K562 (cell line): ENCODE results near the gene UBASH3B. TPM values are rescaled to one million over a fixed set of nuclear protein-coding genes. Genes with fewer than 3 reads are reported as not detected.

ENCODE experiments used
- ATAC-seq: fragments of 200-7000 bp; cut with Tn5 transposase; 3 replicates; pipeline ENCODE4 v1.9.1; 2020; ENCODE audit warnings: moderate library complexity
- BruUV-seq: library from RNA; stranded (reverse); fragments of 400-500 nt; replicated peaks from 2 replicates; lab custom pipeline; 2021; lab: Mats Ljungman, UMichigan
- CTCF ChIA-PET: fragments of 300-600 bp; formaldehyde crosslinking; extraction: SDS; loops from one replicate; lab custom pipeline; 2021; ENCODE audit warnings: low intra/inter-chr PET ratio; lab: Yijun Ruan, JAX
- POLR2A ChIA-PET: fragments of 300-600, 350-650 bp; sonication (Branson Sonifier 250); formaldehyde crosslinking; extraction: SDS; loops from one replicate; lab custom pipeline; 2021; ENCODE audit warnings: antibody characterized with exemption, inconsistent platforms; lab: Yijun Ruan, JAX
- DNase-seq, 4 experiments: peaks; one replicate each; pipeline versions ENCODE4 v3.0.0 to v3.0.0-alpha.2; 2011 to 2018; ENCODE audit warnings: low spot score in 3 of 4, mixed read lengths in 3 of 4; ENCODE audit errors: extremely low read depth in 1 of 4
- FAIRE-seq: peaks from 2 replicates; lab custom pipeline; 2011; peaks lifted over from hg19 to GRCh38; lab: Jason Lieb, UNC
- H2AFZ ChIP-seq: 2 replicates; pipeline ENCODE4 v1.6.0; 2011; ENCODE audit warnings: low read depth, low read length, control low read depth, inconsistent platforms
- H3K27ac ChIP-seq: fragments of 200-600 bp; 3 replicates; pipeline ENCODE4 v1.8.0; 2011; ENCODE audit warnings: low read depth, mild to moderate bottlenecking, control low read depth, inconsistent platforms, low read length, moderate library complexity, mixed read lengths; ENCODE audit errors: extremely low read depth
- H3K27me3 ChIP-seq, 2 experiments: fragments of 300-600 bp in 1 of 2; 2 replicates in 1 of 2; 3 replicates in 1 of 2; pipeline versions ENCODE4 v1.6.0 to v1.8.0; 2011; ENCODE audit warnings: inconsistent platforms in 2 of 2, low read length in 2 of 2, mild to moderate bottlenecking in 1 of 2, mixed read lengths in 1 of 2, moderate library complexity in 1 of 2; ENCODE audit not compliant: control insufficient read depth in 2 of 2, insufficient read depth in 2 of 2
- H3K36me3 ChIP-seq: fragments of 300-600 bp; 3 replicates; pipeline ENCODE4 v1.8.0; 2011; ENCODE audit warnings: mild to moderate bottlenecking, low read length, inconsistent platforms; ENCODE audit not compliant: control insufficient read depth, insufficient read depth
- H3K4me1 ChIP-seq, 2 experiments: fragments of 200-600 bp in 1 of 2; replicated peaks in 1 of 2; 2 replicates in 1 of 2; 3 replicates in 1 of 2; pipeline versions ENCODE4 v1.5.1 to v1.8.0; 2011; ENCODE audit warnings: inconsistent platforms in 2 of 2, low read length in 2 of 2, mild to moderate bottlenecking in 1 of 2, mixed read lengths in 1 of 2, moderate library complexity in 1 of 2; ENCODE audit not compliant: control insufficient read depth in 2 of 2, insufficient read depth in 2 of 2
- H3K4me2 ChIP-seq: 2 replicates; pipeline ENCODE4 v1.6.1; 2011; ENCODE audit warnings: low read length, control low read depth, inconsistent platforms, mixed read lengths; ENCODE audit not compliant: insufficient read depth
- H3K4me3 ChIP-seq: fragments of 200-600 bp; sonication (generic), shearing (Covaris generic); 2 replicates; pipeline ENCODE4 v1.5.1; 2016; ENCODE audit warnings: control low read depth, inconsistent platforms
- H3K79me2 ChIP-seq: fragments of 200-600 bp; 3 replicates; pipeline ENCODE4 v1.8.0; 2011; ENCODE audit warnings: low read length, inconsistent platforms; ENCODE audit not compliant: control insufficient read depth, insufficient read depth
- H3K9ac ChIP-seq, 2 experiments: 2 replicates each; pipeline versions ENCODE4 v1.6.0 to v1.6.1; 2011; ENCODE audit warnings: low read depth in 2 of 2, low read length in 2 of 2, control low read depth in 1 of 2, inconsistent platforms in 1 of 2, mild to moderate bottlenecking in 1 of 2, mixed read lengths in 1 of 2; ENCODE audit not compliant: insufficient read depth in 1 of 2
- H3K9me1 ChIP-seq: one replicate; pipeline ENCODE4 v1.6.0; 2011; ENCODE audit warnings: inconsistent platforms, mild to moderate bottlenecking, low read length, moderate library complexity; ENCODE audit not compliant: control insufficient read depth, insufficient read depth
- H3K9me3 ChIP-seq: replicated peaks from 2 replicates; pipeline ENCODE4 v1.5.1; 2011; ENCODE audit warnings: low read depth, low read length, inconsistent platforms; ENCODE audit not compliant: control insufficient read depth, insufficient read depth
- H4K20me1 ChIP-seq: replicated peaks from 2 replicates; pipeline ENCODE4 v1.6.1; 2011; ENCODE audit warnings: low read length, inconsistent platforms, mixed read lengths; ENCODE audit not compliant: control insufficient read depth, insufficient read depth
- BCOR ChIP-seq: fragments of 450-650 bp; IDR thresholded peaks from 2 replicates; pipeline ENCODE4 v1.6.1; 2016
- FOXA1 ChIP-seq: fragments of 450-650 bp; IDR thresholded peaks from 2 replicates; pipeline ENCODE4 v1.6.1; 2016; ENCODE audit warnings: mild to moderate bottlenecking, borderline replicate concordance
- FUS ChIP-seq: fragments of 200-400 bp; formaldehyde crosslinking; optimal IDR thresholded peaks from 2 replicates; pipeline ENCODE3; 2017; ENCODE audit warnings: low read depth, low read length
- KLF13 ChIP-seq: fragments of 450-650 bp; IDR thresholded peaks from 2 replicates; pipeline ENCODE4 v1.6.1; 2016; ENCODE audit warnings: missing genetic modification characterization, low read depth, mild to moderate bottlenecking, missing compliant biosample characterization, moderate library complexity, borderline replicate concordance
- LCOR ChIP-seq: sonication (generic); formaldehyde crosslinking; IDR thresholded peaks from 2 replicates; pipeline ENCODE4 v1.8.0; 2022; ENCODE audit warnings: mild to moderate bottlenecking, missing genetic modification reagents
- POLR3A ChIP-seq: IDR thresholded peaks from 2 replicates; pipeline ENCODE4 v1.6.1; 2011; ENCODE audit warnings: borderline replicate concordance, mild to moderate bottlenecking, moderate library complexity; ENCODE audit not compliant: insufficient read length, insufficient read depth; ENCODE audit errors: extremely low read depth
- RBM39 ChIP-seq: fragments of 200-400 bp; formaldehyde crosslinking; optimal IDR thresholded peaks from 2 replicates; pipeline ENCODE3; 2018; ENCODE audit warnings: low read depth, low read length
- RUNX1 ChIP-seq: sonication (generic); IDR thresholded peaks from 2 replicates; pipeline ENCODE4 v1.6.1; 2016; ENCODE audit warnings: antibody characterized with exemption, low read depth
- TCF3 ChIP-seq: sonication (generic); formaldehyde crosslinking; IDR thresholded peaks from 2 replicates; pipeline ENCODE4 v1.4.0; 2020; ENCODE audit warnings: mild to moderate bottlenecking, missing genetic modification reagents
- WGBS: fragments of 100-300 bp; shearing (Covaris generic); methylation state at CpG from one replicate; pipeline ENCODE4 v1.1.6; 2016; ENCODE audit warnings: low coverage, mixed read lengths; ENCODE audit not compliant: insufficient coverage; ENCODE audit errors: missing lambda C conversion rate; 5-methylcytosine and 5-hydroxymethylcytosine counted together
- in situ Hi-C: fragments of 300-500 bp; cut with MboI; formaldehyde crosslinking; loops from 4 replicates; pipeline ENCODE4 v1.15.0; 2018; ENCODE audit warnings: inconsistent platforms, mixed read lengths
- intact Hi-C: fragments of 100-400 bp; cut with micrococcal nuclease; formaldehyde crosslinking; loops from 2 replicates; pipeline ENCODE4 v1.14.2; 2022
- polyA plus RNA-seq, 8 experiments: library from polyadenylated mRNA; depleted of rRNA in 4 of 8; stranded (reverse) in 5 of 8; unstranded in 3 of 8; fragments of >200 nt; fragmentation: Nextera tagmentation in 2 of 8; fragmentation: Illumina TruSeq in 1 of 8; extraction: Ambion mirVana in 2 of 8; extraction: Trizol in 1 of 8; gene quantifications; 2 replicates each; pipeline versions ENCODE4 v1.2.1 to v1.2.3, GENCODE V29; 2011 to 2014; ENCODE audit warnings: inconsistent platforms in 1 of 8, missing spikeins in 1 of 8
- total RNA-seq, 7 experiments: library from RNA; depleted of rRNA in 6 of 7; stranded (reverse); fragments of >200 nt in 6 of 7; fragmentation: Illumina TruSeq in 2 of 7; extraction: Trizol in 2 of 7; gene quantifications; 2 replicates each; pipeline versions ENCODE4 v1.2.1 to v1.2.3, GENCODE V29; 2011 to 2021; ENCODE audit warnings: low replicate concordance in 1 of 7
- TF ChIP-seq, protein P1 (sequence below): fragments of 450-650 bp; formaldehyde crosslinking; IDR thresholded peaks from 2 replicates; pipeline ENCODE4 v1.4.0; 2020; ENCODE audit warnings: mild to moderate bottlenecking
- TF ChIP-seq, protein P2 (sequence below), 3 experiments: fragments of 200-800 bp in 1 of 3; fragments of 250-450 bp in 1 of 3; fragments of 450-650 bp in 1 of 3; sonication (Bioruptor Pico) in 1 of 3; sonication (Bioruptor generic) in 1 of 3; formaldehyde crosslinking in 1 of 3; IDR thresholded peaks; 2 replicates each; pipeline versions ENCODE4 v1.6.1 to v1.8.0; 2016 to 2022; ENCODE audit warnings: mild to moderate bottlenecking in 2 of 3, missing genetic modification characterization in 2 of 3, missing compliant biosample characterization in 1 of 3, moderate library complexity in 1 of 3

The UBASH3B gene
- total and polyA plus RNA-seq, 9 of the 15 experiments (the other 6 are each of a cell fraction or from before 2014, with no cell fraction given), result 0.01 to 0.31 (median 0.08) TPM; not detected in 2

DNA sequence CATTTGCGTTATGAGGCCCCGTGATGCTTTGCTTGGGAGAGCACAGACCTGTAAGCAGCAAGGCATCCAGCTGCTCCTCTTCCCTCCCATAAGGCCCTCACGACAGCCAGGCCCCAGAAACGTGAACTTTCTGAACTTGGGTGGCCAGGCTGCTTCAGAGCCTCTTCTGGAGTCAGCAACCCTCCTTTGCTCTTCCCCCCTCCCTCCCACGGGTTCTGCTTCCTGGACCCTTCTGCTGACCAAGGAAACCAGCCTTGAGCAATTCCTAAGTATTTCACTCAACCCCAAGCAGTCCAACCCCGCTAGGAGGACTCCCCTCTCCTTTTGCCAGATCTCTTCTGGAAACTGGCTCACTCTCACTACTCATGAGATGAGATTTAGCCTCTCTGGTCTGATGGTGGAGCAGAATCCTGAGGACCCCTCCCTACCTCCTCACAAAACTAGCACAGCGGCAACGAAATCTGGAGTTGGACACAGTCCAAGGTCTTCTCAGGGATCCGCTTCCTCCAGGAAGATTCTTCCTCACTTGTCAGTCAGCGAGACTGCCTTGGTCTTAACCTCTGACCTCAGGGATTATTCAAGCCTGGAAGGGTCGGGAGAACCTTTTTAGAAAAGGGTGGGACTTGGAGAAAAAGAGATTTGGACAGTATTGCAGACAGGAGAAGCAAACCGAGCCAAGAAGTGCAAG, 86.2 kb downstream of the UBASH3B start:
- Histone ChIP-seq H4K20me1 (no peaks in the 10 kb centered on the region; the same call in 1 of the 2 replicates), H3K9ac (no peak overlapping the region), H3K27me3 (peaks cover 0 to 26% of the 10 kb centered on the region in 2 experiments; a peak in 4 of 5 replicates), H3K4me3 (no peak overlapping the region), H3K27ac (no peak overlapping the region), H3K9me1 (no peaks in the 10 kb centered on the region), H2AFZ (no peak overlapping the region), H3K4me2 (no peak overlapping the region), H3K79me2 (no peaks in the 10 kb centered on the region), H3K9me3 (no peaks in the 10 kb centered on the region), H3K36me3 (no peaks in the 10 kb centered on the region), H3K4me1 (no peaks in the 10 kb centered on the region)
- FAIRE-seq (no peak), ATAC-seq (no peak), DNase-seq (no peak)
- POLR2A ChIA-PET, result no interaction called here
- TF ChIP-seq RUNX1, result no peak
- TF ChIP-seq BCOR, result no peak
- no peak for TF ChIP-seq FOXA1
- no peak for TF ChIP-seq RBM39
- no peak for TF ChIP-seq POLR3A
- no peak for TF ChIP-seq FUS
- no peak for TF ChIP-seq LCOR (CRISPR knock-in tag)
- TF ChIP-seq, protein P1, sequence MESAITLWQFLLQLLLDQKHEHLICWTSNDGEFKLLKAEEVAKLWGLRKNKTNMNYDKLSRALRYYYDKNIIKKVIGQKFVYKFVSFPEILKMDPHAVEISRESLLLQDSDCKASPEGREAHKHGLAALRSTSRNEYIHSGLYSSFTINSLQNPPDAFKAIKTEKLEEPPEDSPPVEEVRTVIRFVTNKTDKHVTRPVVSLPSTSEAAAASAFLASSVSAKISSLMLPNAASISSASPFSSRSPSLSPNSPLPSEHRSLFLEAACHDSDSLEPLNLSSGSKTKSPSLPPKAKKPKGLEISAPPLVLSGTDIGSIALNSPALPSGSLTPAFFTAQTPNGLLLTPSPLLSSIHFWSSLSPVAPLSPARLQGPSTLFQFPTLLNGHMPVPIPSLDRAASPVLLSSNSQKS (CRISPR knock-in tag), result no peak
- TF ChIP-seq KLF13 (tag), result no peak
- TF ChIP-seq, protein P2, sequence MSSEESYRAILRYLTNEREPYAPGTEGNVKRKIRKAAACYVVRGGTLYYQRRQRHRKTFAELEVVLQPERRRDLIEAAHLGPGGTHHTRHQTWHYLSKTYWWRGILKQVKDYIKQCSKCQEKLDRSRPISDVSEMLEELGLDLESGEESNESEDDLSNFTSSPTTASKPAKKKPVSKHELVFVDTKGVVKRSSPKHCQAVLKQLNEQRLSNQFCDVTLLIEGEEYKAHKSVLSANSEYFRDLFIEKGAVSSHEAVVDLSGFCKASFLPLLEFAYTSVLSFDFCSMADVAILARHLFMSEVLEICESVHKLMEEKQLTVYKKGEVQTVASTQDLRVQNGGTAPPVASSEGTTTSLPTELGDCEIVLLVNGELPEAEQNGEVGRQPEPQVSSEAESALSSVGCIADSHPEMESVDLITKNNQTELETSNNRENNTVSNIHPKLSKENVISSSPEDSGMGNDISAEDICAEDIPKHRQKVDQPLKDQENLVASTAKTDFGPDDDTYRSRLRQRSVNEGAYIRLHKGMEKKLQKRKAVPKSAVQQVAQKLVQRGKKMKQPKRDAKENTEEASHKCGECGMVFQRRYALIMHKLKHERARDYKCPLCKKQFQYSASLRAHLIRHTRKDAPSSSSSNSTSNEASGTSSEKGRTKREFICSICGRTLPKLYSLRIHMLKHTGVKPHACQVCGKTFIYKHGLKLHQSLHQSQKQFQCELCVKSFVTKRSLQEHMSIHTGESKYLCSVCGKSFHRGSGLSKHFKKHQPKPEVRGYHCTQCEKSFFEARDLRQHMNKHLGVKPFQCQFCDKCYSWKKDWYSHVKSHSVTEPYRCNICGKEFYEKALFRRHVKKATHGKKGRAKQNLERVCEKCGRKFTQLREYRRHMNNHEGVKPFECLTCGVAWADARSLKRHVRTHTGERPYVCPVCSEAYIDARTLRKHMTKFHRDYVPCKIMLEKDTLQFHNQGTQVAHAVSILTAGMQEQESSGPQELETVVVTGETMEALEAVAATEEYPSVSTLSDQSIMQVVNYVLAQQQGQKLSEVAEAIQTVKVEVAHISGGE (CRISPR knock-in tag; IDR thresholded peaks at IDR 0.05), result no peak
- no peak for TF ChIP-seq TCF3 (CRISPR knock-in tag)
- BruUV-seq, result no TSS peak
- intact Hi-C loops (no loop called here), in situ Hi-C loops (no loop called here)
- 0% methylated on average over 11 of the region's 12 CpGs for WGBS
- CTCF ChIA-PET, result no interaction called here
